H1 (cell line): ENCODE measurements around the gene SORBS1. TPM values are rescaled to one million over a fixed set of nuclear protein-coding genes. Genes with fewer than 3 reads are reported as not detected.

ENCODE experiments used
- ASH2L ChIP-seq: fragments of 200-600, 300-600 bp; sonication (generic); IDR thresholded peaks from one replicate; pipeline ENCODE4 v1.7.1; 2017; ENCODE audit warnings: low read length
- CHD7 ChIP-seq: fragments of 300-600 bp; sonication (generic); IDR thresholded peaks from 2 replicates; pipeline ENCODE4 v1.7.1; 2012; ENCODE audit warnings: low read length, moderate library complexity, mild to moderate bottlenecking, inconsistent platforms; ENCODE audit not compliant: insufficient replicate concordance
- HDAC2 ChIP-seq, 2 experiments: fragments of 300-600 bp in 1 of 2; sonication (generic) in 1 of 2; IDR thresholded peaks; 2 replicates each; pipeline ENCODE4 v1.6.1; 2011 to 2012; ENCODE audit warnings: low read depth in 2 of 2, low read length in 2 of 2, mild to moderate bottlenecking in 2 of 2, moderate library complexity in 2 of 2, borderline replicate concordance in 1 of 2, inconsistent platforms in 1 of 2
- MAFK ChIP-seq: IDR thresholded peaks from 2 replicates; pipeline ENCODE4 v1.6.1; 2012; ENCODE audit warnings: low read depth, mild to moderate bottlenecking, improper control_type of control experiment, low read length
- MAX ChIP-seq: IDR thresholded peaks from 2 replicates; pipeline ENCODE4 v1.6.1; 2012; ENCODE audit warnings: inconsistent platforms
- POLR2AphosphoS5 ChIP-seq: IDR thresholded peaks from 2 replicates; pipeline ENCODE4 v1.6.1; 2011; ENCODE audit warnings: low read depth, low read length
- SP1 ChIP-seq: IDR thresholded peaks from 2 replicates; pipeline ENCODE4 v1.6.1; 2011; ENCODE audit warnings: low read depth, low read length
- SP2 ChIP-seq: IDR thresholded peaks from 2 replicates; pipeline ENCODE4 v1.6.1; 2012; ENCODE audit warnings: mild to moderate bottlenecking, low read length, inconsistent platforms
- polyA plus RNA-seq, 7 experiments: library from polyadenylated mRNA; depleted of rRNA in 3 of 7; stranded (reverse) in 5 of 7; unstranded in 2 of 7; fragments of >200 nt in 5 of 7; fragments of 200-250 nt in 2 of 7; gene quantifications; 1 replicate in 5 of 7; 2 replicates in 1 of 7; 4 replicates in 1 of 7; pipeline versions ENCODE4 v1.2.1 to v1.2.3, GENCODE V29; 2011 to 2013; ENCODE audit warnings: missing spikeins in 2 of 7, mixed read lengths in 2 of 7
- total RNA-seq: library from RNA; stranded (reverse); fragmentation: NEBNext Ultra II Directional; extraction: Animal tissue kit (Norgen Biotek cat#: 25700); gene quantifications from 2 replicates; pipeline ENCODE4 v1.2.1, GENCODE V29; 2021

SORBS1 gene
- total and polyA plus RNA-seq, 2 of the 8 experiments (the other 6 are each of a cell fraction or from before 2014, with no cell fraction given), result 16.0 to 35.0 TPM

GRCh38 chr10:95451568-95452524, 109.3 kb downstream of the SORBS1 start (continued):
- no peak for TF ChIP-seq CHD7
- no peak for TF ChIP-seq HDAC2 (IDR thresholded peaks at IDR 0.05; ENCODE audit: borderline replicate concordance in 1 of 2, low read depth in 2 of 2, low read length in 2 of 2)
- TF ChIP-seq SP2, result no peak
- TF ChIP-seq MAX, result no peak
- no peak for TF ChIP-seq MAFK
- TF ChIP-seq POLR2AphosphoS5, result no peak
- TF ChIP-seq ASH2L, result no peak
- TF ChIP-seq SP1, result no peak
